Activated naive CD4-positive, alpha-beta T cell treated with anti-CD3 and anti-CD28 coated beads, Interleukin-2, amount 10 ng/mL, durations not matched to agents 7 days and 5 days (primary cell): Measurements from ENCODE around the gene ATP6AP1.
A peak's percentile ranks its signal among the peaks of the same experiment; 100 is the strongest.

ENCODE experiments used
- CTCF ChIA-PET: fragments of 350-600 bp; sonication (Branson Sonifier 250); formaldehyde crosslinking; loops from one replicate; lab custom pipeline; 2021; ENCODE audit warnings: antibody characterized with exemption; lab: Charles Lee
- DNase-seq: peaks from one replicate; pipeline ENCODE4 v3.0.0-alpha.2; 2020
- H3K27ac Mint-ChIP-seq: one replicate; pipeline ENCODE4 v1.8.0; 2021; ENCODE audit warnings: mild to moderate bottlenecking, moderate library complexity, mixed read lengths
- H3K27me3 Mint-ChIP-seq: one replicate; pipeline ENCODE4 v1.8.0; 2021; ENCODE audit warnings: mild to moderate bottlenecking, mixed read lengths
- H3K36me3 Mint-ChIP-seq: one replicate; pipeline ENCODE4 v1.8.0; 2021; ENCODE audit warnings: mixed read lengths
- H3K4me1 Mint-ChIP-seq: one replicate; pipeline ENCODE4 v1.8.0; 2021; ENCODE audit warnings: mixed read lengths
- H3K4me3 Mint-ChIP-seq: one replicate; pipeline ENCODE4 v1.8.0; 2021; ENCODE audit warnings: mild to moderate bottlenecking, moderate library complexity, mixed read lengths
- H3K9me3 Mint-ChIP-seq: one replicate; pipeline ENCODE4 v1.8.0; 2021; ENCODE audit warnings: mixed read lengths

Gene ATP6AP1

GRCh38 chrX:154441984-154442707 lies 13.7 kb downstream of the ATP6AP1 start:
- CTCF ChIA-PET = no interaction called here
- Mint-ChIP-seq H3K9me3 (no peaks in the 10 kb centered on the region), H3K36me3 (peaks cover 14% of the 10 kb centered on the region), H3K27ac (peak overlapping the region; percentile 60), H3K4me3 (no peak overlapping the region), H3K4me1 (peaks cover 48% of the 10 kb centered on the region), H3K27me3 (peaks cover 4% of the 10 kb centered on the region)
- no peak for DNase-seq

- H3K4me3 Mint-ChIP-seq = peak overlapping the region; percentile 68
- no peak for DNase-seq
- peak overlapping the region; percentile 83 for H3K27ac Mint-ChIP-seq
- CTCF ChIA-PET = no interaction called here
- peaks cover 43% of the 10 kb centered on the region for H3K4me1 Mint-ChIP-seq
- H3K27me3 Mint-ChIP-seq = no peaks in the 10 kb centered on the region
- peaks cover 15% of the 10 kb centered on the region for H3K36me3 Mint-ChIP-seq
- H3K9me3 Mint-ChIP-seq = no peaks in the 10 kb centered on the region
Measured at GRCh38 chrX:154443479-154443910, 15.0 kb downstream of the ATP6AP1 start.

GRCh38 chrX:154443992-154444754 lies 15.7 kb downstream of the ATP6AP1 start, which contains the start of gene FAM50A:
TSS of gene FAM50A (plus strand) at chrX:154444141. CDS start at chrX:154444236, 95 bp downstream.
- peaks cover 39% of the 10 kb centered on the region for H3K4me1 Mint-ChIP-seq
- H3K36me3 Mint-ChIP-seq = peaks cover 16% of the 10 kb centered on the region
- H3K27me3 Mint-ChIP-seq = no peaks in the 10 kb centered on the region
- H3K27ac Mint-ChIP-seq = peak within 1 kb of the TSS; percentile 83
- CTCF ChIA-PET = no interaction called here
- DNase-seq = peak; percentile 81
- peak within 1 kb of the TSS; percentile 68 for H3K4me3 Mint-ChIP-seq
- no peaks in the 10 kb centered on the region for H3K9me3 Mint-ChIP-seq

GRCh38 chrX:154444755-154445246 lies 16.3 kb downstream of the ATP6AP1 start:
- Mint-ChIP-seq H3K36me3 (peaks cover 16% of the 10 kb centered on the region), H3K27ac (peak overlapping the region; percentile 33), H3K27me3 (no peaks in the 10 kb centered on the region), H3K4me1 (peaks cover 39% of the 10 kb centered on the region), H3K4me3 (peak overlapping the region; percentile 45), H3K9me3 (no peaks in the 10 kb centered on the region)
- DNase-seq = no peak
- CTCF ChIA-PET = no interaction called here

GRCh38 chrX:154445776-154446175 lies 17.3 kb downstream of the ATP6AP1 start:
- Mint-ChIP-seq H3K4me3 (peak overlapping the region; percentile 40), H3K27ac (peak overlapping the region; percentile 45), H3K27me3 (no peaks in the 10 kb centered on the region), H3K9me3 (no peaks in the 10 kb centered on the region), H3K36me3 (peaks cover 16% of the 10 kb centered on the region), H3K4me1 (peaks cover 35% of the 10 kb centered on the region)
- CTCF ChIA-PET = no interaction called here
- DNase-seq = no peak

- peaks cover 15% of the 10 kb centered on the region for H3K36me3 Mint-ChIP-seq
- CTCF ChIA-PET = no interaction called here
- H3K4me1 Mint-ChIP-seq = peaks cover 30% of the 10 kb centered on the region
- no peak overlapping the region for H3K27ac Mint-ChIP-seq
- no peak for DNase-seq
- H3K9me3 Mint-ChIP-seq = no peaks in the 10 kb centered on the region
- H3K4me3 Mint-ChIP-seq = no peak overlapping the region
- H3K27me3 Mint-ChIP-seq = no peaks in the 10 kb centered on the region
Measured at GRCh38 chrX:154446430-154446829, 18.0 kb downstream of the ATP6AP1 start.

- Mint-ChIP-seq H3K9me3 (no peaks in the 10 kb centered on the region), H3K4me1 (peaks cover 19% of the 10 kb centered on the region), H3K36me3 (peaks cover 16% of the 10 kb centered on the region), H3K27ac (no peak overlapping the region), H3K4me3 (no peak overlapping the region), H3K27me3 (no peaks in the 10 kb centered on the region)
- no peak for DNase-seq
- CTCF ChIA-PET = no interaction called here
Measured at GRCh38 chrX:154448484-154448883, 20.0 kb downstream of the ATP6AP1 start.

- DNase-seq = no peak
- Mint-ChIP-seq H3K9me3 (no peaks in the 10 kb centered on the region), H3K27ac (no peak overlapping the region), H3K27me3 (no peaks in the 10 kb centered on the region), H3K36me3 (peaks cover 18% of the 10 kb centered on the region), H3K4me3 (no peak overlapping the region), H3K4me1 (peaks cover 18% of the 10 kb centered on the region)
- CTCF ChIA-PET = no interaction called here
Measured at GRCh38 chrX:154449618-154450017, 21.1 kb downstream of the ATP6AP1 start.

- no peak for DNase-seq
- H3K27ac Mint-ChIP-seq = no peak overlapping the region
- no peak overlapping the region for H3K4me3 Mint-ChIP-seq
- H3K4me1 Mint-ChIP-seq = peaks cover 13% of the 10 kb centered on the region
- H3K27me3 Mint-ChIP-seq = no peaks in the 10 kb centered on the region
- H3K36me3 Mint-ChIP-seq = peaks cover 19% of the 10 kb centered on the region
- CTCF ChIA-PET = no interaction called here
- no peaks in the 10 kb centered on the region for H3K9me3 Mint-ChIP-seq
Measured at GRCh38 chrX:154450312-154450711, 21.8 kb downstream of the ATP6AP1 start.

- peaks cover 5% of the 10 kb centered on the region for H3K4me1 Mint-ChIP-seq
- CTCF ChIA-PET = no interaction called here
- H3K9me3 Mint-ChIP-seq = no peaks in the 10 kb centered on the region
- H3K27me3 Mint-ChIP-seq = no peaks in the 10 kb centered on the region
- no peak overlapping the region for H3K4me3 Mint-ChIP-seq
- H3K36me3 Mint-ChIP-seq = peaks cover 13% of the 10 kb centered on the region
- DNase-seq = no peak
- peak overlapping the region; percentile 42 for H3K27ac Mint-ChIP-seq
Measured at GRCh38 chrX:154452823-154453222, 24.3 kb downstream of the ATP6AP1 start.

- Mint-ChIP-seq H3K27me3 (no peaks in the 10 kb centered on the region), H3K9me3 (no peaks in the 10 kb centered on the region), H3K36me3 (peaks cover 8% of the 10 kb centered on the region), H3K4me1 (peaks cover 16% of the 10 kb centered on the region), H3K4me3 (peak overlapping the region; percentile 83), H3K27ac (peak overlapping the region; percentile 91)
- CTCF ChIA-PET = no interaction called here
- peak; percentile 73 for DNase-seq
Measured at GRCh38 chrX:154457491-154458115, 29.1 kb downstream of the ATP6AP1 start.

- Mint-ChIP-seq H3K36me3 (peaks cover 8% of the 10 kb centered on the region), H3K9me3 (no peaks in the 10 kb centered on the region), H3K27me3 (no peaks in the 10 kb centered on the region), H3K27ac (peak within 1 kb of the TSS; percentile 91), H3K4me1 (peaks cover 16% of the 10 kb centered on the region), H3K4me3 (peak within 1 kb of the TSS; percentile 83)
- peak; percentile 66 for DNase-seq
- CTCF ChIA-PET = interaction anchor here (1.1 kb wide), 1 partner anchor 28 kb away, joined by 3 read pairs; the partner anchor contains the start of gene UBL4A
Measured at GRCh38 chrX:154458116-154458953, 29.9 kb downstream of the ATP6AP1 start, which contains the start of gene PLXNA3. TSS of gene PLXNA3 (plus strand) at chrX:154458281. CDS start at chrX:154460184, 1,903 bp downstream.

GRCh38 chrX:154458954-154459778 lies 30.7 kb downstream of the ATP6AP1 start:
- peak; percentile 45 for DNase-seq
- CTCF ChIA-PET = interaction anchor here (1.1 kb wide), 1 partner anchor 27 kb away, joined by 3 read pairs; the partner anchor contains the start of gene UBL4A
- H3K27me3 Mint-ChIP-seq = no peaks in the 10 kb centered on the region
- no peaks in the 10 kb centered on the region for H3K9me3 Mint-ChIP-seq
- peak overlapping the region; percentile 87 for H3K27ac Mint-ChIP-seq
- H3K36me3 Mint-ChIP-seq = peaks cover 8% of the 10 kb centered on the region
- H3K4me3 Mint-ChIP-seq = peak overlapping the region; percentile 79
- peaks cover 16% of the 10 kb centered on the region for H3K4me1 Mint-ChIP-seq
